SK-N-MC (cell line): ENCODE results near the gene CCDC39.

Source experiments
- EZH2 ChIP-seq: fragments of 200-600 bp; sonication (generic); IDR thresholded peaks from one replicate; pipeline ENCODE4 v1.6.1; 2017; ENCODE audit warnings: antibody characterized with exemption
- POLR2AphosphoS5 ChIP-seq: IDR thresholded peaks from 2 replicates; pipeline ENCODE4 v1.6.1; 2012; ENCODE audit warnings: mild to moderate bottlenecking, low read depth, low read length, borderline replicate concordance

GRCh38 chr3:180580934-180581333 lies 98.4 kb downstream of the CCDC39 start:
- TF ChIP-seq POLR2AphosphoS5 (no peak), EZH2 (no peak)
